Stimulated activated CD4-positive, alpha-beta T cell treated with anti-CD3 and anti-CD28 coated beads, Interleukin-15, amount 100 ng/mL, for 48 hours (primary cell): Measurements from ENCODE around the gene HSD11B1L.

Experiments
- DNase-seq, 2 donors: peaks; one replicate each; pipeline ENCODE4 v3.0.0-alpha.2; 2020; ENCODE audit warnings: low read depth in 2 of 2

HSD11B1L gene

GRCh38 chr19:5667751-5668271 is 13.0 kb upstream of the HSD11B1L start:
- DNase-seq, result no peak

- no peak for DNase-seq
These were observed 11.6 kb upstream of the HSD11B1L start for GRCh38 chr19:5669212-5669611.

- no peak for DNase-seq
These were observed 9.2 kb upstream of the HSD11B1L start for GRCh38 chr19:5671600-5671999.

GRCh38 chr19:5672708-5673459 is 7.9 kb upstream of the HSD11B1L start:
- no peak for DNase-seq

- no peak for DNase-seq
These were observed 7.1 kb upstream of the HSD11B1L start for GRCh38 chr19:5673752-5674151.

GRCh38 chr19:5674714-5675113 is 6.1 kb upstream of the HSD11B1L start:
- DNase-seq, result no peak

- no peak for DNase-seq
These were observed 4.6 kb upstream of the HSD11B1L start for GRCh38 chr19:5676105-5676771.

- DNase-seq, result no peak
These were observed 4.1 kb upstream of the HSD11B1L start for GRCh38 chr19:5676772-5677105.

- no peak for DNase-seq
These were observed 3.7 kb upstream of the HSD11B1L start for GRCh38 chr19:5677136-5677535.

- no peak for DNase-seq
These were observed 3.2 kb upstream of the HSD11B1L start for GRCh38 chr19:5677580-5677979.

- no peak for DNase-seq
These were observed 2.6 kb upstream of the HSD11B1L start for GRCh38 chr19:5678071-5678718.

GRCh38 chr19:5679289-5680083 is 1.3 kb upstream of the HSD11B1L start:
- no peak for DNase-seq

- no peak for DNase-seq
These were observed 767 bp upstream of the HSD11B1L start for GRCh38 chr19:5680084-5680436.

GRCh38 chr19:5681391-5682106 is 722 bp downstream of the HSD11B1L start:
- DNase-seq, result no peak

- no peak for DNase-seq
These were observed 1.3 kb downstream of the HSD11B1L start for GRCh38 chr19:5682107-5682482.

- DNase-seq, result no peak
These were observed 2.5 kb downstream of the HSD11B1L start for GRCh38 chr19:5683177-5683886.

- DNase-seq, result no peak
These were observed 4.0 kb downstream of the HSD11B1L start for GRCh38 chr19:5684694-5685430.

GRCh38 chr19:5686326-5686646 is 5.5 kb downstream of the HSD11B1L start:
- no peak for DNase-seq

GRCh38 chr19:5686647-5687359 is 6.0 kb downstream of the HSD11B1L start:
- peak; percentile 98 to 100 for DNase-seq
